Femur (tissue), 1 donor: Measurements from ENCODE around the gene TFR2.

Experiments
- DNase-seq: peaks from one replicate; pipeline ENCODE4 v3.0.0-alpha.2; 2017

Gene TFR2

GRCh38 chr7:100584683-100585510 lies 56.5 kb downstream of the TFR2 start:
- no peak for DNase-seq

GRCh38 chr7:100584054-100584682 lies 57.2 kb downstream of the TFR2 start:
- no peak for DNase-seq

GRCh38 chr7:100583132-100584053 lies 58.0 kb downstream of the TFR2 start:
- peak; percentile 37 for DNase-seq

GRCh38 chr7:100582650-100583049 lies 58.7 kb downstream of the TFR2 start:
- no peak for DNase-seq

- no peak for DNase-seq
These were observed 59.2 kb downstream of the TFR2 start for GRCh38 chr7:100582041-100582579.

GRCh38 chr7:100580466-100581283 lies 60.7 kb downstream of the TFR2 start:
- no peak for DNase-seq

- DNase-seq: no peak
These were observed 62.8 kb downstream of the TFR2 start for GRCh38 chr7:100578246-100579183.

GRCh38 chr7:100577507-100577906 lies 63.8 kb downstream of the TFR2 start:
- DNase-seq: no peak

- no peak for DNase-seq
These were observed 64.2 kb downstream of the TFR2 start for GRCh38 chr7:100577103-100577502.

GRCh38 chr7:100576384-100576993 lies 64.9 kb downstream of the TFR2 start:
- DNase-seq: no peak

- DNase-seq: no peak
These were observed 65.5 kb downstream of the TFR2 start for GRCh38 chr7:100575746-100576383.

GRCh38 chr7:100575206-100575631 lies 66.1 kb downstream of the TFR2 start:
- DNase-seq: no peak

GRCh38 chr7:100574362-100575205 lies 66.8 kb downstream of the TFR2 start:
- no peak for DNase-seq

- DNase-seq: no peak
These were observed 67.5 kb downstream of the TFR2 start, which contains the start of gene SAP25 for GRCh38 chr7:100573691-100574361. Gene SAP25 (minus strand): TSS chr7:100573900. CDS start chr7:100573742, 158 bp downstream.

GRCh38 chr7:100572949-100573675 lies 68.2 kb downstream of the TFR2 start:
- no peak for DNase-seq

- DNase-seq: no peak
These were observed 68.9 kb downstream of the TFR2 start for GRCh38 chr7:100572281-100572948.

GRCh38 chr7:100571829-100572116 lies 69.6 kb downstream of the TFR2 start:
- DNase-seq: no peak
